Measurements from ENCODE around the gene UBASH3A. TPM values are rescaled to one million over a fixed set of nuclear protein-coding genes. Genes with fewer than 3 reads are reported as not detected.

The UBASH3A gene
- total RNA-seq, 2 experiments from 2014 or later, result not detected

- Histone ChIP-seq H3K36me3 (ENCODE audit: insufficient read depth, low read length) (no peaks in the 10 kb centered on the region), H3K9me3 (ENCODE audit: low read length) (peaks cover 11% of the 10 kb centered on the region; the same call in 1 of the 2 replicates), H3K27ac (ENCODE audit: low read depth, low read length, poor library complexity, severe bottlenecking) (no peak overlapping the region), H4K20me1 (ENCODE audit: insufficient read depth, low read length) (no peaks in the 10 kb centered on the region), H3K4me1 (ENCODE audit: insufficient read depth, low read length, poor library complexity, severe bottlenecking) (peaks cover 6% of the 10 kb centered on the region), H3K9me2 (ENCODE audit: insufficient read depth, low read length) (no peaks in the 10 kb centered on the region), H2AFZ (ENCODE audit: low read length) (no peak overlapping the region), H3K79me2 (ENCODE audit: insufficient read depth, low read depth, low read length) (no peaks in the 10 kb centered on the region), H3K4me3 (ENCODE audit: low read depth, low read length, poor library complexity, severe bottlenecking) (no peak overlapping the region), H3K4me2 (ENCODE audit: low read length) (no peak overlapping the region)
- no TSS peak for BruUV-seq (replicated peaks)
- ChIA-PET POLR2A (no interaction called here), CTCF (ENCODE audit: unreplicated experiment) (no interaction called here)
- no peak for TF ChIP-seq EZH2phosphoT487 (IDR thresholded peaks at IDR 0.05; ENCODE audit: borderline replicate concordance, low read depth, low read length)
- no peak for TF ChIP-seq CTCF (conservative IDR thresholded peaks at IDR 0.05; ENCODE audit: low read length)
- DNase-seq (ENCODE audit: low spot score), result no peak
- intact Hi-C loops (cut with micrococcal nuclease; ENCODE audit: unreplicated experiment), result no loop called here
Measured at GRCh38 chr21:42378418-42378817, 25.3 kb upstream of the UBASH3A start.

- intact Hi-C loops (cut with micrococcal nuclease; ENCODE audit: unreplicated experiment), result loop anchor here (2.0 to 5.0 kb wide), 2 partner anchors 68 to 71 kb away; no protein-coding TSS in a partner anchor
Measured at GRCh38 chr21:42379426-42380215, 24.1 kb upstream of the UBASH3A start.

More at GRCh38 chr21:42379426-42380215, 24.1 kb upstream of the UBASH3A start:
- no peak overlapping the region for H3K4me3 ChIP-seq (ENCODE audit: low read depth, low read length, poor library complexity, severe bottlenecking)
- no peaks in the 10 kb centered on the region for H3K36me3 ChIP-seq (ENCODE audit: insufficient read depth, low read length)
- no peak overlapping the region for H2AFZ ChIP-seq (ENCODE audit: low read length)
- no TSS peak for BruUV-seq (replicated peaks)
- no peaks in the 10 kb centered on the region for H3K79me2 ChIP-seq (ENCODE audit: insufficient read depth, low read depth, low read length)
- H3K27ac ChIP-seq (ENCODE audit: low read depth, low read length, poor library complexity, severe bottlenecking), result no peak overlapping the region
- POLR2A ChIA-PET, result interaction anchor here (1.0 kb wide), 1 partner anchor 157 kb away, joined by 3 read pairs; no protein-coding TSS in a partner anchor
- H3K4me1 ChIP-seq (ENCODE audit: insufficient read depth, low read length, poor library complexity, severe bottlenecking), result peaks cover 11% of the 10 kb centered on the region
- CTCF ChIA-PET (ENCODE audit: unreplicated experiment), result no interaction called here
- TF ChIP-seq EZH2phosphoT487 (IDR thresholded peaks at IDR 0.05; ENCODE audit: borderline replicate concordance, low read depth, low read length) (no peak), CTCF (conservative IDR thresholded peaks at IDR 0.05; ENCODE audit: low read length) (no peak)
- H4K20me1 ChIP-seq (ENCODE audit: insufficient read depth, low read length), result no peaks in the 10 kb centered on the region
- peaks cover 11% of the 10 kb centered on the region; the same call in 1 of the 2 replicates for H3K9me3 ChIP-seq (ENCODE audit: low read length)
- H3K4me2 ChIP-seq (ENCODE audit: low read length), result no peak overlapping the region; the same call in 1 of the 2 replicates
- no peaks in the 10 kb centered on the region for H3K9me2 ChIP-seq (ENCODE audit: insufficient read depth, low read length)
- peak; percentile 29 for DNase-seq (ENCODE audit: low spot score)
